GM18868 (cell line): ENCODE data around the gene USP25.

Source experiments
- ATAC-seq: cut with Tn5 transposase; IDR thresholded peaks from one replicate; pipeline ENCODE4 v1.9.1; 2021; ENCODE audit warnings: mild to moderate bottlenecking, moderate library complexity; ENCODE audit not compliant: unreplicated experiment

USP25 gene

DNA sequence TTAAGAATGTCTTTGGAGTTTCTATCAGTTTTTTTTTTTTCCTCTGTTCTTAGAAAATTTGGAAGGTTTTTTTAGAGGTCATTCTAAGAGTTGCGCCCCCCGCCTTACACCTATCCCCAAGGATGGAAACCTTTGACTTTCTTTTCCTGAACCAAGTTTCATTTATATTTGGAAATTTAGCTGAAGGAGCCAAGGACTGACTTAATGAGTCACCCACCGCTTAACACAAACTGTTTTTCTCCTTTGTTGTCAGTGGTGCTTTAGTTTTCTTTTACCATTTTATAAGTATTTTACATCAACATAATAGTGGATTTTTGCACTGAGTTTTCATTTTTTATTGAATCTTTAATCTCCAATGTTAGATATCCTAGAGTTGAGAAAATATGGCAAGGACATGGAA lies 25.3 kb downstream of the USP25 start:
- ATAC-seq, result no peak

DNA sequence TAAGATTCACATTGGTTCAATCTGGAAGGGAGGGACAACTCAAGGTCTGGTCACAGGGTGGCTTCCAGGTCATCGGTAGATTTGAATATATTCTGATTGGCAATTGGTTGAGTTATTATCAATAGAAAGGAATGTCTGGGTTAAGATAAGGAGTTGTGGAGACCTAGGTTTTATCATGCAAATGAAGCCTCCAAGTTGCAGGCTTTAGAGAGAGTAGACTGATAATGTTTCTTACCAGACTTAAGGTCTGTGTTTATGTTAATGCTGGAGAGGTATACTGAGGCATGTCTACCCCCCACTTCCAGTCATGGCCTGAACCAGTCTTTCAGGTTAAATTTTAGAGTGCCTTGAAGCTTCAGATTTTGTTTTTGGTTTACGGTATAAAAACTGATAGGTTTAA lies 29.7 kb downstream of the USP25 start:
- ATAC-seq, result no peak

DNA sequence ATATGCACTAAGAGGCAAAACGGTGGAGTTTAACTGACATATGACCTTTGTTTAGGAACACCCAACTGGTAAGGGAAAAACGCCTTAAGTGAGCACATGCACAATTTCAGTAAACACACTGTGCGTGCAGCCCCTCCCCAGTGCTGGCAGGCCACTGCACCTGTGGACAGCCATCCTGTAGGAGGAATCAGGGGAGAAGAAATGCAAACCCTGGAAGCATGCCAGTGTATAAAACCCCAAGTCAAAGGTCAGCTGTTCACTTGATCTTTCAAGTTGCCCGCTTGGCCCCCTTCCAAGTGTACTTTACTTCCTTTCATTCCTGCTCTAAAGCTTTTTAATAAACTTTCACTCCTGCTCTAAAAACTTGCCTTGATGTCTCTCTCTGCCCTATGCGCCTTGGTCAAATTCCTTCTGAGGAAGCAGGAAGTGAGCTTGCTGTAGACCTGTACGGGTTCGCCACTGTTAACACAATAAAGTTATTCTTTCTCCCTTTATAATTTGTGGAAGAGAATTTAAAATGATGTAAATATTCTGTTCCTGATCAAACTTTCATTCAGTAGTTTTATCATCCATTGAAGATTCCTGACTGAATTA lies 31.8 kb downstream of the USP25 start:
- no peak for ATAC-seq

DNA sequence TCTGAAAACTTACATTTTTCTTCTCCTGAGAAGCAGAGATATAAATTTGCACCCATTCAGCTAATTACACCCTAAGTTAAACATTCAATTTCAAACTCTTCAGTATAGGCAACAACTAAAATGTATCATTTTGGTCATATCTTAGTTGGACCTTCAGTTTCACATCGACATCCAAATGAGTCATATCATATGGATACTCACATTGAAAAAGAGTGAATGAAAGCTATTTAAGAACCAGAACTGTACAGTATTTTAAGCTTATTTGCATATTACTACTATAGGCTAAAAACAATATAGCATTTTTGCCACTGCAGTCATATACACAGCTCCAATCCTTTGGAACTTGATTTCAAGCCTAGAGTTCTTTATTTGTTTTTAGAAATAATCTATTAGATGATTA lies 33.6 kb downstream of the USP25 start:
- peak; percentile 57 for ATAC-seq

DNA sequence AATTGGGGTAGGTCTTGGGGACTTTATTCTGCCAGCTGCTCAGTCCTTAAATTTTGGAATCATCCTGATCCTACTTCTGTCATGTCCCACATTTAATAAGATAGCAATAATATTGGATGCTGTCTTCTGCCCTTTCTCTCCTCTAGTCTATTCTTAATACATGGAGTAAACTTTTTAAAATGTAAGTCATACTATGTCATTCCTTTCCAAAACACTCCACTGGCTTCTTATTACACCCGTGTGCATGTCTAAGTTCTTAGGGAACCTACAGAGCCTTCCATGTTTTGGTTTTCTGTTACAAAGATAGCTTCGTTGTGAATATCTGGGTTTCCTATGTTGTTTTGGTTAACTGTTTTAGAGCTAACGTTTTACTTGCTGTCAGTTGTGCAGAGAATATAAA lies 35.1 kb downstream of the USP25 start:
- no peak for ATAC-seq

DNA sequence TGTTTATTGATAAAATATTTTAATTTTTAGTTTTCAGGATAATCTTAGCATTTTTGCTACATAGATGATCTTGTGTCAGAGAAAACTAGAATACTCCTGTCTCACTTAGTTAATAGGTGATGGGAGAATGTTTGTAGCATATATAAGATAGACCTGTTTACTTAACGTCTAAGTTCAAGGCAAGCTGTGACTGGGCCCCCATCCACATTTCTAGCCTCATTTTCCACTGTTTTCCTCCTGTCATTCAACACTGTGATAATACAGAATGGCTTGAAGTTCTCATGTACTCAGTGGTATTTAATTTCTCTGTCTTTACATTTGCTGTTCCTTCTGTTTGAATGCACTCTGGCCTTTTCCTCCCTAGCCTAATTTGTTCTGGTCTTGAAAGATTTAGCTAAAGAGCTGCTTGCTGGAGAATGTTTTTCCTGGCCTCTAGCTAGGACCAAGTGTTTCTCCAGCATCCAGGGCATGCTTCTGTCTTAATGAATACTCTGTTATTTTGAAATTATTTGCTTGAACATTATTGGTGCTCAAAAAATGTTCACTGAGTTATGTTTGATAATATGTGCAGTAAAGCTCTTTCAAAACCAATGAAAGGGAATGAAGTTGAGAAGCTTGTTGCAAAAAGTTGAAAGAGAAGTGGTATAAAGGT lies 37.3 kb downstream of the USP25 start:
- ATAC-seq, result no peak

DNA sequence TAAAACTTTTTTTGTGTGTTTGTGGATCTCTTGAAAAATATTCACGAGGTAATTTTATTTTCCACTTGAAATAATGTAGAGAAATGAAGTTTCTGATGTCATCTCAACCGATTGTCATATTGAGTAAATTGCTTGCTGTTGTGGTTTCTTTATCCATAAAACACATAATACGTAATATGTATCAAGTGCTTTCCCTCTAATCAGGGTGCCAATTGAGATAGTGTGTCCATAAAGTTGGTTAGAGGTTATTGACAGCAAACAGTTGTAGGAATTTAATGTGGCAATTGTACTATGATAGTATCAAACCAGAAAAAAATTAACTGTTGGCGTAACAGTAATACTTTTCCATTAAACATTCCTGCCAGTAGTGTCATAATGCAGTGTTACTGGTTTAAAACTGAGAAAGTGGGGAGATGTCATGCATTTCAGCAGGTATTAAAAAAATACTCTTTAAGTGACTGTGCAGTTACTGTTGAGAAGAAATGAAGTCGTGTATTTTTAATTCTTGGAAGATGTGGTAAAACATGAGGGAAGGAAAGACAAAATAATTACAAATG lies 38.3 kb downstream of the USP25 start:
- no peak for ATAC-seq

DNA sequence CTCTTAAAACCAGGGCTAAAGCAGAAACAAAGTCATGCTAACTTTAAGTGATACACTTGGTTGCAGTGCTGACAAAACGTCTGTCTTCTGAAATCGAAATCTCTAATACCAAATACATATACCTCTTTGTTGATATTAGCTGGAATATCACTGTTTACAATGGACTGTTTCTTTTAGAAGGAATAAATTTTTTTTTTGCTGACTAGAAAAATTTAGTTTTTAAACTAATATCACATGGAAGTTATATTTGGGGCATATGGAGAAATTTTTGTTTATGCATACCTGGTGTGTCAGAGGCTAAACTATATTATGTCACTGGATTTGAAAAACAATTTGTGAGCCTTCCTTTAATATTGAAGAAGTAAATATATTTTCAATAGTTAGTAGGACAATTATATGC lies 39.1 kb downstream of the USP25 start:
- ATAC-seq, result no peak

DNA sequence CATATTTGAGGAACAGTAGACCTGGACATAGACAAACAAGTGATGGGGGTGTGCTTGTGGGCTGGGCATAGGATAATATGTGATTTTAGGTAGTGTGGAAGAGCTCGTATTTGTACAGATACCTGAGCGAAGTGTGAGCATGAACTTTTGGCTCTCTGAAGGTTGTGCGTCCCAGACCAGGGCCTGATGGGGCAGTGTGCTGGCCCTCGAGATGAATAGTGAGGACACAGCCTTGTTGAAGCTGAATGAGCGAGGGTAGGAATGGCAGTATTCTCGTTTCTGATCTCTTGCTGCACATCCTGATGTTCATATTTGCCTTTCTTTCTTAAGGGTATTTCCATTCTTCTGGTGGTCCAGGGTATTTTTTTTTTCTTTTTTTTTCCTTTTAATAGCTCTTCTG lies 41.5 kb downstream of the USP25 start:
- no peak for ATAC-seq

DNA sequence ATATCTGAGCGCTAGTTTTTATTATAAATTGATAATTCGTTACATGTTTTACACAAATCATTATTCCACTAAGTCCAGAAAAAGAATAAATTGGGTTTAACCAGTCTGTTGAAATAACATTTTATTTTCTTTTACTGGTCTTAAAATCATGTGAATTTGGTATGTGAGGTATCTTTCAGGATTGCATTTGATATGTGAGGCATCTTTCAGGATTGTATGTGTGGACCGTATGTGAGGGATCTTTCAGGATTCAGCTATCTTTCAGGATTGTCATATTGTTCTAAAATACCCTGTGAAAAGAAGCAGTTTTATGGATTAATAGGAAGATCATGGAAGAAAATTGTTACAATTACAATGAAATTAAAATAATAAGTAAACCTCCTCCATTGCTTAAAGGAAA lies 42.9 kb downstream of the USP25 start:
- no peak for ATAC-seq

DNA sequence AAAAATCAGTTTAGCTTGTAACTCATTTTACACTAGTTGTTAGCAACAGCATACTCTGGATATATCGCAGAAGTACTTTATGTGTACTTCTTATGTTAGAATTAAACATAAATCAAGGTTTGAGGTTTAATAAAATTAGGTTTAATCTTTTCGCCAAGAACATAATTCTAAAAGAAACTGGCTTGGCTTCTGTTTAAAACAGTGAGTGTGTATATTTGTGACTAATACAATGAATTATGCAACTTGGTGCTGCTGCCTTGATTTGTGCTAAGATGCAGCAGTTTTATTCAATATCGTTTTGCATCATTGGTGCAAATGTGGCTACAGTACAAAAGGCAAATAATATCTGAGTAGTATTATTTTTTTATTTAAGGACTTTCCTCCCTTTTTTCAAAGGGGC lies 44.8 kb downstream of the USP25 start:
- ATAC-seq, result no peak

DNA sequence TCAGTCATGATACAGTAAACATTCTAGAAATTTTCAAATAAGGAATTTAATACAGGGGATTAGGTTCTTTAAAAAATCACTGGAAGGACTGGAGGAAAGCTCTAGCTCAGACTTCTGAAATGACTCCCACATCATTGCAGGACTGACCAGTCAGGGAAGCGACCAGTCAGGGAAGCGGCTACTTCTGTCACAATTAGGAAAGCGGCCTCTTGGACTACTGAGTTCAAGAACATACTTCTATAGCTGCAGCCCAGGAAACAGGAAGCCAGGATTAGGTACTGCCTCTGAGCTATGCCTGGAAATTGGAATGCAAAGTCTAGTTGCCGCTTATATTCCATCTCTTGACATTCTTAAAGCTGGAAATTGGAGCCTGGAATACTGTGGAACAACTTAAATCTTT lies 45.5 kb downstream of the USP25 start:
- no peak for ATAC-seq

DNA sequence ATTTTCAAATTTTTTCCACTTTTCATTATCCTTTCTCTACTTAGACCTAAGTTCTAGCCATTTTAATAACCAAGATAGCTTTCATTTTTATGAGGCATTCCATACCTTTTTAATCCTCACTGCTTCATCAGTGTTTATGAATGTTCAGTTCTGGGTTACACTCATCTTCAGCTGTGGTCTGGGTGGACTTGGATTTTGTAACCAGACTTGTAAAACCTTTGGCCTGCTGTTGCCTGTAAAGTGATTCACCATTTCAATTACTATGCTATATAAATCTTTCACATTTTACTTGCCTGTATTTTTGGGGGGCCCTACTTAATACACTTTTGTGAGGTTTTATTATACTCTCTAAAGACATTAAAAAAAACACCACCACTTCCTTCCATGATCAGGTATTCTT lies 46.2 kb downstream of the USP25 start:
- no peak for ATAC-seq

DNA sequence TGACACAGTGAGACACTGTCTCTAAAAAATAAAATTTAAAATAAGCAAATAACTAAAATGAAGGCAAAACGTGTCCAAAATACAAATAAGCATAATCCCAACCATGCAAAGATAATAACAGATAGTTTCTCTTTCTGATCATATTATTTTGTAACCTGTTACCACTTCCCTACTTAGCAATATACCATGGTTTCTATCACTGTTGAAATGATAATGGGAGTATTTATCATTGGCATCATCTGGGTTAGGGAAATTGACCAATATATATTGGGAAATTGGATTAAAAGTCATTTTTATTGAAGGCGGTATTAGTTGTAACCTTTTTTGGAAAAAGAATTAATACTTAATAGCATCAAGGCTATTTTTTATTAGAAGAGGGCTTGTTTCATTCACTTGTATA lies 47.0 kb downstream of the USP25 start:
- ATAC-seq, result no peak

DNA sequence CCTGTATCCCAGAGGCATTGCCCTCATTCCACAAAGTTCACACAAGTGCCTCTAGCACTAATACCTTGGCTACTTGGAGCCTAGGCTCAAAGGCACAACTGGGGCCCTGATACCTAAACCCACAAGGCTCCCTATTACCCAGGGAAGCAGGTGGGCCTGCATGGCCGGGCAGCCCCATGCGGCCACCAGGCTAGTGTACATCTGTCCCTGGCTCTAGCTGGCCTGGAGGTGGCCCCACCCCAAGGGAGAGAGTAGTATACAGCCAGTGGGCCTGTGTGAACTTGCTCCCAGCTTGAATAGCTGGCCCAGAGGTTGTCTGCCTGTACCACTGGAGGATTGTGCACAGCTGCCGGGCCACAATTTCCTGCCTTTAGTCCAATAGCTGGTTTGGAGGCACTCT lies 52.2 kb downstream of the USP25 start:
- ATAC-seq, result no peak

DNA sequence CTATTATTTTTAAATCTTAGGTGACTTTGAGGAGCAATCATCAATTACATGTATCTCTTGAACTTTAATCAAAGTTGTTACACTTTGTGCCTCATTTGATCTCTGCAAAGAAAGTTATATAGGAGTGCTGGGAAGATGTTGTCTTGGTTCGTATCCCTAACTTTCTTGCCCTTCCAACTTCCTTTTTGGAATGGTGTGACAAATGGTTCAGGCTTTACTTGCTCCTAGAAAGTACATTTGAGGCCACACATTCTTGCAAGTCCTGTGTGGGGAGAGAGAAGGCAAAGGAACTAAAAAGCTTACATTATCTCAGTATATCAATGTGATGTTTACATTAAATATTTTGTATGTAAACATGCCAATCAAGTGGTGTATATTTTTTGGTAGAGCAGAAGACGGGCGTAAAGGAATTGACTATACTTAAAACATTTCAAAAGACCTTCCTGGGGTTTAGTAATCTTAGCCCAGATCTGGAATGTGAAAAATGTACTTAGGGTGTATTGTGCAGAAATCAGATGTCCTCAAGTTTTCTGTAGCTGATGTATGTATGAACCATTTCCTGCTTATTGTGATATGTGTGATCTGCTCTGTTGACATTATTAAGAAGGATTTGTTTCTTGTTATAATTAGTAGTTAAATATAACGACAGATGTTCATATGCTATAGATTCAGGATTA lies 59.2 kb downstream of the USP25 start:
- ATAC-seq, result no peak

DNA sequence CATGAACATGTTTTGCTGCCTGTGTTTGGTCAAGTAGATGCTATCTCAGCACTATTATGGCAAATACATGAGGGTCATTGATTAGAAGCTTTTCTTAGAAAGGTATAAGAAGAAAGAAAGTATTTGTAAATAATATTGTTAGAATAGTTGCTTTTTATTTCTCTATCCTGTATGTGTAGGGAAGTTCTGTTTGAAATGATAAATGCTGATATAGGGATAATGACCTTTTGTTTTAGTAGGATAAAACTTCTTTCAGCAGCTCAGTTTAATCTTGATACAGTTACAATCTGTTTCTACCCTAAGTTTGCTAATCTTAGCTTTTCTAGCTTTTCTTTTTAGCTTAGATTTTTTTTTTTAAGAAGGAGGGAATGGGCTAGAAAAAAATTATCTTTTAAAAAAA lies 63.3 kb downstream of the USP25 start:
- no peak for ATAC-seq

DNA sequence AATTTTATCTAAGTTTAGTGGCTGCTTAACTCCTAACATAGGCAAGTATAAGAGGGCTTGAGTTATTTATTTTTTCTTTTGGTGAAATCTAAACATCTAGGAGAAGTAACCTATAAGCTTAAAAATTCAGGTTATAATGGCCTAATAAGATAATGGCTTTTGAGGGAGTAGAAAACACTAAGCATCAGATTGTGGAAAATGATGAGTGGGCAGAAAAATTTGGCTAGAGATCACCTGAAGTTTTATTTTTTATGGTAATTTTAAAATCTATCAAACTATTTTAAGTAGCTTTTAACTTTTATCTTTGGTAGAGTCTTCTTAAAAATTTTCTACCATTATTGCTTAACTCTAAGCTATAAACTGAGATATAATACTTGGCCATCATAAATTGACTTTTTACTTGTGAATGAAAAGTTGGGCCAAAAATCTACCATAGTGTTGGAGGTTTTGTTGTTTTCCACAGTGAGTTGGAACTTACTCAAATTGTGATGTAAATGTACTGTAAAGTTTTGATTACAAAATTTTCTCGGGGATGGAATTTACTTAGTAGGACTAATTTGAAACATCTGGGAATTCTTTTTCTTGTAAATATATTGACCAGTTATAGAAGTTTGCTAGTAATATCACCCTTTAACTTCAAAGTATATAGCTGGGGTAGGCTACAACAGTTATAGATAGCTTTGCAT lies 63.9 kb downstream of the USP25 start:
- no peak for ATAC-seq

DNA sequence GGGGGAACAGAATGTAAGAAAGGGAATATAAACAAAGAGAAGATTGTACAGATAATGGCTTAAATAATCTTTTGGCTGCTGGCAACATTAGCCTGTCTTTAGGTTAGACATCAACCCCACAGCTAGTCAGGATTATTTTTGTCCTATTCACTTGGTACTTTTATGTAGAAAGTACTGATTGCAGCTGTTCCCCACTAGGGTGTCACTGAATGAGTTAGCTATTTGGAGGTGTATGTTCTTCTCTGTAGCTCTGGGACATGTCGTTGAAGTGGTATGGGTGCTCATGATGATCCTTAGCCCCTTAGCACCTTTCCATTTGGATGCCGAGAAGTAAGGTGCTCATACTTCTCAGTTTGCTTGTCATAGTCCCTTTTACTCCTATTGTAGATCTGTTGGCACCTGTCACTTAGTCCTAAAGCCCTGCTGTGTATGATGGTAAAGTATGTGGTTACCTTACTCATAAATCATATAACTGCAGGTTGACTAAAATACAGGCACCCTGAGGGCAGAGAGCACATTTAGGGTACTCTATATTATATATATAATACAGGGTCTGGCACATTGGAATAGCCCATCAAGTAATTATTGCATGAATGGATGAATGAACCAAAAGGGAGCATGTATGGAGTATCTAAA lies 64.6 kb downstream of the USP25 start:
- no peak for ATAC-seq

DNA sequence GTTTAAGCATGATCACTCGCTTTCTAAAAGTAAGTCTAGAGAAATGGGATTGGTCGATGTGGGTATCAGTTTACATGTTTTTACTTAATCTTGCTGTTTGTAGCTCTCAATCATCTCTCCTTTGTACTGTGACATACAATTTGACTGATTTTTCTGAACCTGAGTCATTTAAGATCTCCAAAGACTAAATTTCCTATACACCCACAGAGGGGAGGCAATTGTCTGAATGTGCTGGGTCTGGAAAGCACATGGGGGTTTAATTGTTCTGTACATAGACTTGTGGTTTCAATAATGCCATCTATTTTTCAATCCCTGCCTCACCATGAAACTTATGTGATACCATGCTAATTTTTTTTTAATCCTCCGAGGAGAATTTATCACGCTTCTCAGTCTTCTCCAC lies 65.8 kb downstream of the USP25 start:
- no peak for ATAC-seq
